Mucosa of descending colon (tissue), 3 donors: ENCODE data around the gene ADORA2A. TPM values are rescaled to one million over a fixed set of nuclear protein-coding genes. Genes with fewer than 3 reads are reported as not detected.

Source experiments
- ATAC-seq: fragments of 200-7000 bp; cut with Tn5 transposase; one replicate; pipeline ENCODE4 v1.9.1; 2020; ENCODE audit warnings: mild to moderate bottlenecking, moderate library complexity
- DNase-seq, 3 donors: peaks; one replicate each; pipeline ENCODE4 v3.0.0-alpha.2; 2020
- H3K36me3 ChIP-seq: fragments of 200-600 bp; one replicate; pipeline ENCODE4 v1.8.0; 2021; ENCODE audit warnings: low read depth, mild to moderate bottlenecking
- H3K4me1 ChIP-seq: fragments of 200-600 bp; one replicate; pipeline ENCODE4 v1.8.0; 2021; ENCODE audit warnings: low read depth, mild to moderate bottlenecking
- H3K4me3 ChIP-seq: fragments of 200-600 bp; one replicate; pipeline ENCODE4 v1.8.0; 2021; ENCODE audit warnings: mild to moderate bottlenecking
- H3K9me3 ChIP-seq: fragments of 200-600 bp; one replicate; pipeline ENCODE4 v1.8.0; 2021; ENCODE audit warnings: mild to moderate bottlenecking
- intact Hi-C, 2 donors: fragments of 100-400 bp; cut with DNase I in 1 of 2; cut with micrococcal nuclease in 1 of 2; formaldehyde crosslinking; loops; one replicate each; pipeline versions ENCODE4 v1.11.0 to v1.11.1; 2022; cut with DNase I, micrococcal nuclease
- total RNA-seq, 3 donors: library from RNA; stranded (reverse); fragmentation: NEBNext Ultra II Directional in 2 of 3; extraction: Animal tissue kit (Norgen Biotek cat#: 25700) in 2 of 3; gene quantifications; one replicate each; pipeline versions ENCODE4 v1.2.1 to v1.2.4, GENCODE V29; 2021 to 2023
- TF ChIP-seq, protein P1 (sequence below): fragments of 200-600 bp; IDR thresholded peaks from one replicate; pipeline ENCODE4 v1.8.0; 2022; ENCODE audit warnings: antibody characterized with exemption, mild to moderate bottlenecking
- donor health status: DM: no; HTN: no; CAD: no; lungs with moderate emphysema.
- donor health status: DM: no; HTN: no; CAD: no.
- donor health status: DM: no; HTN: yes; CAD: no.

The ADORA2A gene
- total RNA-seq, 3 donors from 2014 or later, result 2.1 to 4.0 (median 3.6) TPM

DNA sequence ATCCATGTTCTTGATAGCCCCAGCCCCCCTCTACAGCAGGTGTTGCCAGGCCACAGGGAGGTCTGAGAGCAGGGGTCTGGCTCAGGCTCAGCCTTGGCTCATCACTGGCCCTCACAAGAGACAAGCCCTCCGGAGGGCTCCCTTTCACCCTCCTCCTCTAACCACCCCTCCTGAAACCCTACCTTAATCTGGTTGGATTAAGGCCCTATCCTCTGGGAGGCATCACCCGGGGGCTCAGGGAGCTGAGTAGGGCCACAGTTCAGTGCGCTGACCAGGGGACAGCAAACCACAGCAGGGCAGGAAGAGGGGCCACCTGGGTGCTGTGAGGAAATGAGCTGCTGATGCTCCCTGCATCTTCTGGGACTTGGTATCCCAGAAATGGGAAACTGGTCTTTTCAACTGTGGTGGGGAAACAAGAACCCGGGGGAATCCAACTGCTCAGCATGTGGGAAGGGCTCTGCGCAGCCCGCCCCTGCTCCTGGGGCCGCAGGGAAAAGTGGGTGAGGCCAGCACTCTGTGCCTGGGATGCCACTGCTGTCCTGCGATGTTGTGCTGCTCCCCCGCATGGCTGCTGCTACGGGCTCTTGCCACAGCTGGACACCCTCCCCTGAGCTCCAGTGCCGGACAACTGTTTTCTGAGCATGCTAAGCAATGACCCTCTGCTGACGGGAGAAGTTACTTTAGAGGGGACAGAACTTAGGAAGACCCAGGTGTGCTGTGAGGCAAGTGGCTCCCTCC, 17.5 kb downstream of the ADORA2A start:
- DNase-seq (no peak), ATAC-seq (no peak)
- H3K9me3 ChIP-seq, result no peaks in the 10 kb centered on the region
- H3K4me1 ChIP-seq, result no peaks in the 10 kb centered on the region
- intact Hi-C loops, result no loop called here
- H3K4me3 ChIP-seq, result no peak overlapping the region
- TF ChIP-seq, protein P1, sequence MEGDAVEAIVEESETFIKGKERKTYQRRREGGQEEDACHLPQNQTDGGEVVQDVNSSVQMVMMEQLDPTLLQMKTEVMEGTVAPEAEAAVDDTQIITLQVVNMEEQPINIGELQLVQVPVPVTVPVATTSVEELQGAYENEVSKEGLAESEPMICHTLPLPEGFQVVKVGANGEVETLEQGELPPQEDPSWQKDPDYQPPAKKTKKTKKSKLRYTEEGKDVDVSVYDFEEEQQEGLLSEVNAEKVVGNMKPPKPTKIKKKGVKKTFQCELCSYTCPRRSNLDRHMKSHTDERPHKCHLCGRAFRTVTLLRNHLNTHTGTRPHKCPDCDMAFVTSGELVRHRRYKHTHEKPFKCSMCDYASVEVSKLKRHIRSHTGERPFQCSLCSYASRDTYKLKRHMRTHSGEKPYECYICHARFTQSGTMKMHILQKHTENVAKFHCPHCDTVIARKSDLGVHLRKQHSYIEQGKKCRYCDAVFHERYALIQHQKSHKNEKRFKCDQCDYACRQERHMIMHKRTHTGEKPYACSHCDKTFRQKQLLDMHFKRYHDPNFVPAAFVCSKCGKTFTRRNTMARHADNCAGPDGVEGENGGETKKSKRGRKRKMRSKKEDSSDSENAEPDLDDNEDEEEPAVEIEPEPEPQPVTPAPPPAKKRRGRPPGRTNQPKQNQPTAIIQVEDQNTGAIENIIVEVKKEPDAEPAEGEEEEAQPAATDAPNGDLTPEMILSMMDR, result no peak
- no peaks in the 10 kb centered on the region for H3K36me3 ChIP-seq

DNA sequence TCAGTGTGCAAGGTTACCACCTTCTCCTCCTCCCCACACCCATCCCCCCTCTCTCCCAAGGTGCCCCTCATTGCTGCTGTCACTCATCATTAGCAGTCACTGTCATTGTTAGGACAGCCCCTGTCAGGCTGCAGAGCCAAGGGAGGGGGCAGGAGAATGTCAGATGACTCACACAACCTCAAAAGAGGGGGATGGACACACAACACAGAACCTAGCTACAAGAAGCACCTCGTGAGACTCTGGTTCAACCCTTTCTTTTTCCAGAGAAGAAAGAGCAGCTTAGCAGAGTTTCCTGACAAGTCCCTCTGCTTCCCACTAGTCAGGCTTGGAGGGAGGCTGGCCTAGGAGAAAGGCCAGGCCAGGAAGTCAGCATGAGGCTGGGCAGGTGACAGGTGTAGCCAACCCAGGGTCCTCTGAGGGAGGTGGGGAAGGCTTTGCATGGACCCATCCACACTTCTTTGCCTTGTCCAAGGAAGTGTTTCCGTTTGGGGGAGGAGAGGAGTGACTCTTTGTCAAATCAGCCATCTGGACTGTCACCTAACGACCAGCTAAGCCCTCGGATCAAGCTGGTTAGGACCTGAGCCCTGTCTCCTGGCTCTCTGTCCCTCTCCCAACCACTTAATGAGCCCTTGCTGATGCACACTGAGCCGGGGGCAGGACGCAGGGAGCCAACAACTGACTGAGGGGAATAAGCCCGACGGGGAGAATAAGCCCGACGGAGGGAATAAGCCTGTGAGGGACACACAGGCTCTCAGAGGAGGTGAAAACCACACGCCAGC, 18.3 kb downstream of the ADORA2A start:
- intact Hi-C loops, result no loop called here
- H3K4me3 ChIP-seq, result no peak overlapping the region
- H3K36me3 ChIP-seq, result no peaks in the 10 kb centered on the region
- H3K4me1 ChIP-seq, result no peaks in the 10 kb centered on the region
- DNase-seq (no peak), ATAC-seq (no peak)
- TF ChIP-seq, protein P1, result no peak
- H3K9me3 ChIP-seq, result no peaks in the 10 kb centered on the region

DNA sequence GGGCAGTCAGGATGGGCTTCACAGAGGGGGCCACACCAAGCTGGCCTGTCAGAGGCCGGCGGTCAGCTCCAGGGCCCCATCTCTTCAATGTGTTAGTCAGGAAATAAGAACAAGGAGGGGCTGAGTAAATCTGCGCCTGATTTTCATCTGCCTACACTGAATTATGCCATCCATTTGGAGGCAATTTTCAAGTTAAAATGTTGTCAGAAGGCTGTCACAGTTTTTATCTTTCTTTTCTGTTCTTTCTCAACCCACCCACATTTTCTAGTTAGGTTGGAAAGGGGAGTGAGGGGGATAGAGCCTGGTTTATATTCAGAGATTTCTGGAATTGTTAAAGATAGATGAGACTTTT, 18.8 kb downstream of the ADORA2A start:
- ATAC-seq (no peak), DNase-seq (no peak)
- no peaks in the 10 kb centered on the region for H3K9me3 ChIP-seq
- TF ChIP-seq, protein P1, result no peak
- no peaks in the 10 kb centered on the region for H3K4me1 ChIP-seq
- no peak overlapping the region for H3K4me3 ChIP-seq
- intact Hi-C loops, result no loop called here
- no peaks in the 10 kb centered on the region for H3K36me3 ChIP-seq

DNA sequence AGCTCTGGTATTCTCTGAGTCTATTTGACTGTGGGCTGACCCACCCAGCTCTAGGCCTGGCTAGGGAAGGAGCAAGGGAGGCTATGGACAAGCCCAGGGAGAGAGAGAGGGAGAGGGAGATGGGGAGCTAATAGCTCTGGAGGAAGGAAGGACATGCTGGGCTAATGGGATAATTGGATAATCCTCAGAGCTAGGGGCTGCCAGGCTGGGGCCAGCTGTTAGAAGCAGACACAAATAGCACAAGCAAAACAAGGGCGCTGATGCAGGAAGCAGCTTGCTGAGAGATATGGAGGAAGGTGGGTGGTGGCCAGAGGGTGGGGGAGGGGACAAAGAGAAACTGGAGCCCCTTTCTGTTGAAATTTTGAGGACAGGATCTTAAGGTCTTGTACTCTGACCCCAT, 23.2 kb downstream of the ADORA2A start:
- DNase-seq (no peak), ATAC-seq (no peak)
- H3K4me1 ChIP-seq, result no peaks in the 10 kb centered on the region
- H3K36me3 ChIP-seq, result no peaks in the 10 kb centered on the region
- H3K9me3 ChIP-seq, result no peaks in the 10 kb centered on the region
- TF ChIP-seq, protein P1, result no peak
- intact Hi-C loops, result no loop called here
- H3K4me3 ChIP-seq, result no peak overlapping the region

DNA sequence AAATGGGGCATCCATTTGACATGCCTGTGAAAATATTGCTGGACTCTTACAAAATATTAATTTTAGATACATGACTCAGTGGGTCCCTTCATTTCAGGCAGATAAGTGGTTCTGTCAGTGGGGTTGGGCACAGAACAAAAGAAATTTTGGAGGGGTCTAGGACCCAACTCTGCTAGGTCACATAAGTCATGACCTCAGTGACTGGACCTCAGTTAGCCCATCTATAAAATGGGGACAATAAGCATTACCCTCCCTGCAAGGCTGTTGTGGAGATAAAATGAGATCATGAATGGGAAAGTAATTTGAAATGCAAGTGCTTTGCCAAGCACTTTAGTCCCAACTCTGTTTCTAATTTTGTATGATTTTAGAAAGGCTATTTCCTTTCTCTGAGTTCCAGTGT, 23.8 kb downstream of the ADORA2A start:
- Histone ChIP-seq H3K4me1 (no peaks in the 10 kb centered on the region), H3K9me3 (no peaks in the 10 kb centered on the region), H3K36me3 (no peaks in the 10 kb centered on the region), H3K4me3 (no peak overlapping the region)
- ATAC-seq (no peak), DNase-seq (no peak)
- TF ChIP-seq, protein P1, result no peak
- intact Hi-C loops, result no loop called here
